ENCODE results near the gene VAV3. TPM values are rescaled to one million over a fixed set of nuclear protein-coding genes. Genes with fewer than 3 reads are reported as not detected.

VAV3 gene
- total RNA-seq, 1 experiment from 2014 or later, result not detected

- TF ChIP-seq EGR1 (IDR thresholded peaks at IDR 0.05; ENCODE audit: low read depth), result no peak
- no peak for TF ChIP-seq CTCF (IDR thresholded peaks at IDR 0.05 in 2 of 3, conservative IDR thresholded peaks at IDR 0.05 in 1 of 3; ENCODE audit: borderline replicate concordance in 1 of 3, insufficient read depth in 1 of 3, low read depth in 2 of 3, low read length in 2 of 3)
- no peak for TF ChIP-seq REST (IDR thresholded peaks at IDR 0.05; ENCODE audit: low read depth)
- TF ChIP-seq EZH2 (IDR thresholded peaks at IDR 0.05), result no peak
- no peak for TF ChIP-seq ZNF274 (IDR thresholded peaks at IDR 0.05; ENCODE audit: low read depth, low read length)
- TF ChIP-seq FOSL1 (IDR thresholded peaks at IDR 0.05; ENCODE audit: low read depth), result no peak
- TF ChIP-seq ZBTB33 (IDR thresholded peaks at IDR 0.05; ENCODE audit: extremely low read depth, insufficient replicate concordance, low read length), result no peak
- TF ChIP-seq MAX (IDR thresholded peaks at IDR 0.05), result no peak
- no peak for TF ChIP-seq SIN3A (IDR thresholded peaks at IDR 0.05; ENCODE audit: low read depth)
- TF ChIP-seq ZFX (IDR thresholded peaks at IDR 0.05), result no peak
- Histone ChIP-seq H3K4me1 (ENCODE audit: control insufficient read depth in 1 of 2, insufficient read depth in 2 of 2, low read length in 2 of 2) (no peaks in the 10 kb centered on the region), H3K36me3 (ENCODE audit: control insufficient read depth in 1 of 2, insufficient read depth in 2 of 2, low read length in 2 of 2) (no peaks in the 10 kb centered on the region), H4K20me1 (ENCODE audit: insufficient read depth) (no peaks in the 10 kb centered on the region), H3K9me2 (ENCODE audit: insufficient read depth) (no peaks in the 10 kb centered on the region), H3K27me3 (ENCODE audit: insufficient read depth, low read length) (no peaks in the 10 kb centered on the region), H2AFZ (ENCODE audit: low read depth, low read length, poor library complexity, severe bottlenecking) (no peak overlapping the region), H3K9ac (ENCODE audit: low read length) (no peak overlapping the region), H3K4me3 (replicated peaks in 1 of 2; ENCODE audit: low read depth in 1 of 2, low read length in 2 of 2) (no peak overlapping the region), H3K79me2 (ENCODE audit: insufficient read depth, low read length) (no peaks in the 10 kb centered on the region), H3K9me3 (ENCODE audit: control insufficient read depth in 1 of 2, insufficient read depth in 1 of 2, low read depth in 1 of 2, low read length in 2 of 2) (no peaks in the 10 kb centered on the region; a peak in 2 of 4 replicates), H3K27ac (ENCODE audit: low read depth, low read length) (no peak overlapping the region), H3K4me2 (ENCODE audit: low read length) (no peak overlapping the region)
- BruUV-seq (replicated peaks), result no TSS peak
- RAD21 ChIA-PET (ENCODE audit: low non-redundant PET in 1 of 2, low total read pairs in 2 of 2, uncharacterized antibody in 2 of 2, unreplicated experiment in 2 of 2), result no interaction called here
- POLR2A ChIA-PET, result no interaction called here
- CTCF ChIA-PET, result no interaction called here
- DNase-seq (ENCODE audit: low read depth, low spot score), result no peak
- intact Hi-C loops (cut with micrococcal nuclease), result no loop called here
- no peak for ATAC-seq
Observed at GRCh38 chr1:107617456-107617855, 347.5 kb downstream of the VAV3 start.
